Measurements from ENCODE around the gene RAD51AP2. TPM values are rescaled to one million over a fixed set of nuclear protein-coding genes. Genes with fewer than 3 reads are reported as not detected.

RAD51AP2 gene
- total RNA-seq: not detected

GRCh38 chr2:17518212-17519154, at the start of gene RAD51AP2:
Gene RAD51AP2, minus strand, starts transcription at chr2:17518440. Its CDS starts 25 bp downstream, at chr2:17518415.

GRCh38 chr2:17540093-17540812, 22.0 kb upstream of the RAD51AP2 start, which contains the start of gene VSNL1:
Gene VSNL1, plus strand, starts transcription at chr2:17540696. Its CDS starts 51,379 bp downstream, at chr2:17592075.

Other genes starting within 250 kb of the RAD51AP2 start
- not detected for gene VSNL1, start 22.3 kb upstream of the RAD51AP2 start, total RNA-seq
- 10 to 100 TPM; 30.6 to 33.2 TPM for gene SMC6, start 235.4 kb upstream of the RAD51AP2 start, total RNA-seq
- gene GEN1, start 235.7 kb upstream of the RAD51AP2 start, total RNA-seq: 10 to 100 TPM; 27.1 to 30.0 TPM

All from activated naive CD4-positive, alpha-beta T cell treated with anti-CD3 and anti-CD28 coated beads, Interleukin-2, amount 10 ng/mL, durations not matched to agents 5 hours and 36 hours (primary cell).